Gastrocnemius medialis (tissue), 4 donors: ENCODE data around the gene PHF23. TPM values are rescaled to one million over a fixed set of nuclear protein-coding genes. Genes with fewer than 3 reads are reported as not detected.
A peak's percentile ranks its signal among the peaks of the same experiment; 100 is the strongest.

Experiments used
- ATAC-seq, 2 donors: fragments of 150-250 bp; one replicate each; pipeline ENCODE4 v1.9.1; 2016
- DNase-seq, 2 donors: peaks; one replicate each; pipeline ENCODE4 v3.0.0-alpha.2; 2019
- H3K27ac ChIP-seq, 4 donors: fragments of 200-600 bp; sonication (generic); 1 replicate in 1 of 4; 2 replicates in 3 of 4; pipeline ENCODE4 v1.5.1; 2016 to 2018; ENCODE audit warnings: mild to moderate bottlenecking in 2 of 4, moderate library complexity in 1 of 4
- H3K27me3 ChIP-seq, 3 donors: fragments of 200-600 bp; sonication (generic) in 2 of 3; 1 replicate in 1 of 3; 2 replicates in 2 of 3; pipeline versions ENCODE4 v1.5.1 to v1.6.0; 2016 to 2019; ENCODE audit warnings: mild to moderate bottlenecking in 1 of 3, moderate library complexity in 1 of 3
- H3K36me3 ChIP-seq, 2 donors: fragments of 200-600 bp; sonication (generic) in 1 of 2; one replicate each; pipeline ENCODE4 v1.5.1; 2017 to 2018
- H3K4me1 ChIP-seq, 2 donors: fragments of 200-600 bp; sonication (generic) in 1 of 2; one replicate each; pipeline ENCODE4 v1.5.1; 2016 to 2017; ENCODE audit warnings: mild to moderate bottlenecking in 2 of 2
- H3K4me3 ChIP-seq, 4 donors: fragments of 200-600 bp; sonication (generic) in 3 of 4; 1 replicate in 1 of 4; 2 replicates in 3 of 4; pipeline ENCODE4 v1.5.1; 2016 to 2019; ENCODE audit warnings: mild to moderate bottlenecking in 2 of 4
- H3K9me3 ChIP-seq, 3 donors: fragments of 200-600 bp; sonication (generic) in 2 of 3; 1 replicate in 1 of 3; 2 replicates in 2 of 3; pipeline ENCODE4 v1.5.1; 2016 to 2019
- POLR2A ChIP-seq, 2 donors: fragments of 450-650 bp; IDR thresholded peaks; one replicate each; pipeline ENCODE4 v1.6.1; 2017; ENCODE audit warnings: antibody characterized with exemption in 2 of 2, mild to moderate bottlenecking in 2 of 2, moderate library complexity in 2 of 2
- in situ Hi-C, 4 donors: fragments of 200-750 bp; cut with MboI; loops; one replicate each; pipeline versions ENCODE4 v1.15.0 to v1.8.0; 2017; ENCODE audit warnings: low sequenced_read_pairs in 4 of 4
- intact Hi-C: fragments of 100-400 bp; cut with DNase I; formaldehyde crosslinking; loops from one replicate; pipeline ENCODE4 v1.15.1; 2023; ENCODE audit warnings: low total_unique reads
- total RNA-seq, 4 donors: library from RNA; depleted of rRNA; stranded (reverse); fragments of >200 nt; gene quantifications; one replicate each; pipeline versions ENCODE4 v1.1.0 to v1.2.3, GENCODE V29; 2016
- TF ChIP-seq, protein P1 (sequence below), 5 experiments: fragments of 450-650 bp in 3 of 5; fragments of 200-600 bp in 2 of 5; sonication (generic) in 2 of 5; IDR thresholded peaks in 4 of 5; conservative IDR thresholded peaks in 1 of 5; 1 replicate in 4 of 5; 2 replicates in 1 of 5; pipeline ENCODE4 v1.5.1; 2016 to 2019; ENCODE audit warnings: antibody characterized with exemption in 5 of 5, mild to moderate bottlenecking in 3 of 5, moderate library complexity in 3 of 5

PHF23 gene
- total RNA-seq, 4 donors from 2014 or later: 16.9 to 31.8 (median 24.1) TPM

DNA sequence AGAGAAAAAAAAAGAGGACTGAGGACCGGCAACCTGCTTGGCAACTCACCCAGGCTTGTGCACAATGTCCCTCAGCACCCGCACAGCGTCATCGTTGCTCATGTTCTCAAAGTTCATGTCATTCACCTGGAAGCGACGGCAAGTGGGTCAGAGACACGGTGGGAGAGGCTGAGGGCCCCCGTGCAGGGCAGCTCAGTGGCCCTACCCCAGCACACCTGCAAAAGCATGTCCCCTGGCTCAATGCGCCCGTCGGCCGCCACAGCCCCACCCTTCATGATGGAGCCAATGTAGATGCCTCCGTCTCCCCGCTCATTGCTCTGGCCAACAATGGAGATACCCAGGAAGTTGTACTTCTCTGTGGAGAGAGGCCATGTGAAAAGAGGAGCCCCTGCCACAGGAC lies 10.3 kb downstream of the PHF23 start:
- DNase-seq (no peak), ATAC-seq (no peak)
- H3K9me3 ChIP-seq: no peaks in the 10 kb centered on the region
- H3K27ac ChIP-seq: no peak overlapping the region
- H3K4me1 ChIP-seq: peaks cover 21 to 33% of the 10 kb centered on the region in 2 donors
- H3K27me3 ChIP-seq: no peaks in the 10 kb centered on the region
- peaks cover 0 to 65% of the 10 kb centered on the region in 2 donors for H3K36me3 ChIP-seq
- in situ Hi-C loops (no loop called here), intact Hi-C loops (no loop called here)
- no peak overlapping the region for H3K4me3 ChIP-seq
- TF ChIP-seq, protein P1, sequence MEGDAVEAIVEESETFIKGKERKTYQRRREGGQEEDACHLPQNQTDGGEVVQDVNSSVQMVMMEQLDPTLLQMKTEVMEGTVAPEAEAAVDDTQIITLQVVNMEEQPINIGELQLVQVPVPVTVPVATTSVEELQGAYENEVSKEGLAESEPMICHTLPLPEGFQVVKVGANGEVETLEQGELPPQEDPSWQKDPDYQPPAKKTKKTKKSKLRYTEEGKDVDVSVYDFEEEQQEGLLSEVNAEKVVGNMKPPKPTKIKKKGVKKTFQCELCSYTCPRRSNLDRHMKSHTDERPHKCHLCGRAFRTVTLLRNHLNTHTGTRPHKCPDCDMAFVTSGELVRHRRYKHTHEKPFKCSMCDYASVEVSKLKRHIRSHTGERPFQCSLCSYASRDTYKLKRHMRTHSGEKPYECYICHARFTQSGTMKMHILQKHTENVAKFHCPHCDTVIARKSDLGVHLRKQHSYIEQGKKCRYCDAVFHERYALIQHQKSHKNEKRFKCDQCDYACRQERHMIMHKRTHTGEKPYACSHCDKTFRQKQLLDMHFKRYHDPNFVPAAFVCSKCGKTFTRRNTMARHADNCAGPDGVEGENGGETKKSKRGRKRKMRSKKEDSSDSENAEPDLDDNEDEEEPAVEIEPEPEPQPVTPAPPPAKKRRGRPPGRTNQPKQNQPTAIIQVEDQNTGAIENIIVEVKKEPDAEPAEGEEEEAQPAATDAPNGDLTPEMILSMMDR (IDR thresholded peaks at IDR 0.05 in 4 of 5, conservative IDR thresholded peaks at IDR 0.05 in 1 of 5): no peak
- no peak for TF ChIP-seq POLR2A (IDR thresholded peaks at IDR 0.05)

DNA sequence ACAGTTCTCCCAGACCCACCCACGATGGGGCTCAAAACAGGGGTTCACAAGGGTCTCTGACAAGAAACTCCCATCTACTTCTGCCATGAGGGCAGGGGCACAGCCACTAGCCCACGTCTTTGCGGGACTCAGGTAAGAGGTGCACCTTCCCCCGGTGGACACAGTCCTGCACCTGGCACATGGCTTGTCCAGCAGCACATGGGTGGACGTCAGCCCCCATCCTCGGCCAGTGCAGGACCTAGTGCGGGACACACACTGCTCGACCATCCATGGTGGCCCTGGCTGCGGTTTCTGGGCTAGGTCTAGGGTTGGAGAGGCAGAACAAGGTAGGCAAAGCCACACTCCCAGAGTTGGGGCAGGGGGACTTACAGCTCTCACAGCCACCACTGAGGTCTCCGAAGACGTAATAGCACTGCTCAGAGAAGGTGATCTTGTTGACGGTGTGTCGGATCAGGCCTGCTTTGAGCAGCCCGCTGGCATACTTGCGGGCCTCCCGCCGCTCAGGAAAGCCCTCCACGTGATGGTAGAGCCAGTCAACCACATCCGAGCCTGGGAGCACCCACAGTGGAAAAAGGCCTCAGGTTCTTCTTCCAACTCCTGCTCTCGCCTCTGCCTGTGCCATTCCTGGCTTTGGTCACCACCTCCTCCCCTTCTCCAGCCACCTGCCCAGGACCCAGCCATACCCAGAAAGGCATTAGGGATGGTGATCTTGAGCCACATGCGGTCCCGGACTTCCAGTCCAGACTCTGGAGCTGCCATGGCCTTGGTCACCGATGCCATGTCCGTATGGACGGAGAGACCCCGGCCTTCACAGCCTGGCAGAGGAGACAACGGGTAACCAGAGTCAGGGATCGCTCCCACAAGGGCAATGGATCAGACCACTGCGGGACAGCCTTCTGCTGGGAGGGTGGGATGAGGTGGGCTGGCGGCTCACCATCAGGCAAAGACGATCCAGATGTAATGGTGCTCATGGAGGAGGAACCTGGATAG lies 12.2 kb downstream of the PHF23 start:
- intact Hi-C loops: no loop called here
- Histone ChIP-seq H3K27ac (peak overlapping the region in 1 of 4 donors; percentile 22), H3K4me3 (no peak overlapping the region), H3K4me1 (peaks cover 10 to 27% of the 10 kb centered on the region in 2 donors), H3K9me3 (no peaks in the 10 kb centered on the region), H3K36me3 (peaks cover 0 to 84% of the 10 kb centered on the region in 2 donors), H3K27me3 (no peaks in the 10 kb centered on the region)
- no peak for ATAC-seq
- no peak for DNase-seq
- in situ Hi-C loops: no loop called here
- no peak for TF ChIP-seq POLR2A (IDR thresholded peaks at IDR 0.05)
- TF ChIP-seq, protein P1 (IDR thresholded peaks at IDR 0.05 in 4 of 5, conservative IDR thresholded peaks at IDR 0.05 in 1 of 5): no peak

DNA sequence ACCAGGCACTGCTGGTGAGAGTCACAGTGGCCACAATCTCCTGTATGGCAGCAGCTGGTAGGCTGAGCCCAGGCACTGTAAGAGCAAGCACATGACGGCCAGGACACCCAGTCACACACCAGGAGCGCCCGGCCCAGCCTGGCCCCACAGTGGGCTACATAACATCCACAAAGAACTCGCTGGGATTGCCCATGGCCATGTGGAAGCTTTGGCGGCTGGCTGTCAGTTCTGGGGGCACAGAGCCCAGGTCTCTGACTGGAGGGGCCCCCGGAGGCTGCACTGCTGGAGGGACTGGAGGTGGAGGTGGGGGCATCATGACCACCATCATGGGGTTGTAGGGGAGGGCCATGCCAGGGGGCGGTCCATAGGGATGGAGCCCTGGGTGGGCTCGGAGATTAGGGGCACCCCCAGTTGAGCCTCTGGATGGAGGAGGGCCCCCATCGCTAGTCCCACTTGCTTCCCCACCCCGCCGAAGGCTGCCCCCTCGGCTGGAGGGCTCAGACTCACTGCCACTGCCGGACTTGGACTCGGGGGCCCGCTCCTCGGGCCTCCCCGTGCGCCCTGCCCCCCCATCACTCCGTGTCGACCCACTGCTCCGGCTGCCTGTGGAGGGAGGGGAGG lies 13.4 kb downstream of the PHF23 start:
- H3K9me3 ChIP-seq: no peaks in the 10 kb centered on the region
- intact Hi-C loops: no loop called here
- ATAC-seq: no peak
- no peaks in the 10 kb centered on the region for H3K27me3 ChIP-seq
- no peak for DNase-seq
- TF ChIP-seq, protein P1 (IDR thresholded peaks at IDR 0.05 in 4 of 5, conservative IDR thresholded peaks at IDR 0.05 in 1 of 5): no peak
- no peak for TF ChIP-seq POLR2A (IDR thresholded peaks at IDR 0.05)
- no peak overlapping the region for H3K4me3 ChIP-seq
- H3K27ac ChIP-seq: peak overlapping the region in 1 of 4 donors; percentile 46
- H3K36me3 ChIP-seq: peaks cover 0 to 96% of the 10 kb centered on the region in 2 donors
- in situ Hi-C loops: no loop called here
- peaks cover 20 to 32% of the 10 kb centered on the region in 2 donors for H3K4me1 ChIP-seq

DNA sequence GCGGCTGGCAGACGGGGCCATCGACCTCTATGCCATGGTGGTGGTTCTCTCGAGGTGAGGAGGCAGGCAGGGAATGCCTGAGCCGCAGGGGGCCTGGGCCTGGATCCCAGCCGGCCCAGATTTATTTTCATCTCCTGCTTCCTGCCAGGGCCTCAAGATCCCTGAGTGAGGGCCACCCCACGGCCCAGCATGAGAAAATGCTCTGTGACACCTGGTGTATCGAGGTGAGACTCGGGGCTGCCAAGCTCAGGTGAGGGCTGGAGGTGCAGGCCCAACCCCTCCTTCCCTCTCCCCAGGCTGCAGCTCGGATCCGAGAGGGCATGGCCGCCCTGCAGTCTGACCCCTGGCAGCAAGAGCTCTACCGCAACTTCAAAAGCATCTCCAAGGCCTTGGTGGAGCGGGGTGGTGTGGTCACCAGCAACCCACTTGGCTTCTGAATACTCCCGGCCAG lies 14.6 kb downstream of the PHF23 start:
- Histone ChIP-seq H3K36me3 (peaks cover 0 to 87% of the 10 kb centered on the region in 2 donors), H3K27ac (peak overlapping the region in 2 of 4 donors; percentile 17 to 38), H3K9me3 (no peaks in the 10 kb centered on the region), H3K27me3 (no peaks in the 10 kb centered on the region), H3K4me1 (peaks cover 24 to 39% of the 10 kb centered on the region in 2 donors), H3K4me3 (no peak overlapping the region)
- ATAC-seq (no peak), DNase-seq (no peak)
- TF ChIP-seq POLR2A (IDR thresholded peaks at IDR 0.05): no peak
- TF ChIP-seq, protein P1 (IDR thresholded peaks at IDR 0.05 in 4 of 5, conservative IDR thresholded peaks at IDR 0.05 in 1 of 5): no peak
- intact Hi-C loops (no loop called here), in situ Hi-C loops (no loop called here)
